Stomach (tissue), 9 donors: ENCODE results near the gene ZBTB7A. TPM values are rescaled to one million over a fixed set of nuclear protein-coding genes. Genes with fewer than 3 reads are reported as not detected.

Source experiments
- DNase-seq, 2 donors: peaks; one replicate each; pipeline versions ENCODE4 v3.0.0 to v3.0.0-alpha.2; 2013 to 2019
- H3K27ac ChIP-seq, 5 donors: fragments of 200-600 bp in 4 of 5; sonication (generic) in 4 of 5; one replicate each; pipeline ENCODE4 v1.5.1; 2013 to 2019; ENCODE audit warnings: mild to moderate bottlenecking in 1 of 5, moderate library complexity in 1 of 5
- H3K27me3 ChIP-seq, 3 donors: fragments of 200-600 bp; sonication (generic); one replicate each; pipeline ENCODE4 v1.5.1; 2017 to 2019; ENCODE audit warnings: mixed run types in 1 of 3
- H3K36me3 ChIP-seq, 4 donors: fragments of 200-600 bp; sonication (generic); 1 replicate in 3 of 4; 2 replicates in 1 of 4; pipeline ENCODE4 v1.5.1; 2016 to 2019
- H3K4me1 ChIP-seq, 4 donors: fragments of 200-600 bp; sonication (generic); one replicate each; pipeline ENCODE4 v1.5.1; 2016 to 2019
- H3K4me3 ChIP-seq, 4 donors: fragments of 200-600 bp; sonication (generic) in 3 of 4; one replicate each; pipeline ENCODE4 v1.5.1; 2016 to 2019; ENCODE audit warnings: mild to moderate bottlenecking in 1 of 4
- H3K9me3 ChIP-seq, 4 donors: fragments of 200-600 bp; sonication (generic); one replicate each; pipeline ENCODE4 v1.5.1; 2016 to 2019
- EP300 ChIP-seq: sonication (generic); formaldehyde crosslinking; IDR thresholded peaks from one replicate; pipeline ENCODE4 v1.6.1; 2017; ENCODE audit warnings: antibody characterized with exemption
- POLR2A ChIP-seq, 4 donors: fragments of 450-650 bp; IDR thresholded peaks; one replicate each; pipeline ENCODE4 v1.6.1; 2016; ENCODE audit warnings: antibody characterized with exemption in 4 of 4, control low read depth in 2 of 4, mild to moderate bottlenecking in 1 of 4, moderate library complexity in 1 of 4
- POLR2AphosphoS5 ChIP-seq, 3 donors: sonication (generic); formaldehyde crosslinking; IDR thresholded peaks; one replicate each; pipeline ENCODE4 v1.6.1; 2016; ENCODE audit warnings: antibody characterized with exemption in 3 of 3
- WGBS, 5 donors: extraction: QIAGEN DNeasy Blood & Tissue Kit in 3 of 5; methylation state at CpG; one replicate each; pipeline versions ENCODE4 v1.1.5 to v1.1.7; 2013 to 2018; 5-methylcytosine and 5-hydroxymethylcytosine counted together
- intact Hi-C: fragments of 100-400 bp; cut with DNase I; formaldehyde crosslinking; loops from one replicate; pipeline ENCODE4 v1.15.1; 2023; ENCODE audit warnings: low total_unique reads
- polyA plus RNA-seq, 3 donors: library from polyadenylated mRNA; stranded (reverse); fragments of 200-250 nt; gene quantifications; one replicate each; pipeline ENCODE4 v1.2.3, GENCODE V29; 2013
- total RNA-seq, 5 donors: library from RNA; depleted of rRNA; stranded (reverse); fragments of >200 nt; gene quantifications; one replicate each; pipeline versions ENCODE4 v1.1.0 to v1.2.3, GENCODE V29; 2014 to 2016
- TF ChIP-seq, protein P1 (sequence below), 7 experiments: fragments of 450-650 bp in 4 of 7; fragments of 200-600 bp in 3 of 7; sonication (generic) in 3 of 7; IDR thresholded peaks; one replicate each; pipeline ENCODE4 v1.5.1; 2016 to 2019; ENCODE audit warnings: antibody characterized with exemption in 7 of 7, control low read depth in 2 of 7, mild to moderate bottlenecking in 1 of 7
- donor health status: healthy with polysubstance abuse.
- donor health status: Bipolar disorder and iron deficiency.
- donor health status: healthy.

ZBTB7A gene
- total and polyA plus RNA-seq, 8 donors, result 8.0 to 274 (median 35.5) TPM

DNA sequence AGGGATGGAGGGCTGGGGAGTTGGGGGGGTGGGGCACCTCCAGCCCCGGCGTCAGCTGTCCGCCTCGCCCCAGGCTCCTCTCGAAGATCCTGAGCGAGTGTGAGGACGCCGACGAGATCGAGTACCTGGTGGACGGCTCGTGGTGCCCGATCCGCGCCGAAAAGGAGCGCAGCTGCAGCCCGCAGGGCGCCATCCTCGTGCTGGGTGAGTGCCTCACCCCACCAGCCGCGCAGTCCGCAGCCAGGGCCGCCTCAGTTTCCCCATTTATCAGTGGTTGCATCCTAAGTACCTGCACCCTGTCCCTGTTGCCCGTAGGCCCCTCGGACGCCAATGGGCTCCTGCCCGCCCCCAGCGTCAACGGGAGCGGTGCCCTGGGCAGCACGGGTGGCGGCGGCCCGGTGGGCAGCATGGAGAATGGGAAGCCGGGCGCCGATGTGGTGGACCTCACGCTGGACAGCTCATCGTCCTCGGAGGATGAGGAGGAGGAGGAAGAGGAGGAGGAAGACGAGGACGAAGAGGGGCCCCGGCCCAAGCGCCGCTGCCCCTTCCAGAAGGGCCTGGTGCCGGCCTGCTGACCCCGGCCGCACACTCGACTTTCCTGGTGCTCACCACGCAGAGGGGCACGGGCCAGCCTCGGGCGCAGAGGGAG lies 29.3 kb downstream of the ZBTB7A start:
- Histone ChIP-seq H3K27ac (no peak overlapping the region), H3K36me3 (peaks cover 48 to 80% (median 74%) of the 10 kb centered on the region in 4 donors), H3K9me3 (no peaks in the 10 kb centered on the region), H3K4me1 (peaks cover 5 to 27% (median 18%) of the 10 kb centered on the region in 4 donors), H3K4me3 (no peak overlapping the region), H3K27me3 (no peaks in the 10 kb centered on the region)
- DNase-seq, result no peak
- WGBS, 5 donors, result 90 to 94% (median 92%) methylated on average over 47 to 54 of the region's 54 CpGs
- no peak for TF ChIP-seq EP300
- no peak for TF ChIP-seq POLR2A (IDR thresholded peaks at IDR 0.05)
- TF ChIP-seq, protein P1, sequence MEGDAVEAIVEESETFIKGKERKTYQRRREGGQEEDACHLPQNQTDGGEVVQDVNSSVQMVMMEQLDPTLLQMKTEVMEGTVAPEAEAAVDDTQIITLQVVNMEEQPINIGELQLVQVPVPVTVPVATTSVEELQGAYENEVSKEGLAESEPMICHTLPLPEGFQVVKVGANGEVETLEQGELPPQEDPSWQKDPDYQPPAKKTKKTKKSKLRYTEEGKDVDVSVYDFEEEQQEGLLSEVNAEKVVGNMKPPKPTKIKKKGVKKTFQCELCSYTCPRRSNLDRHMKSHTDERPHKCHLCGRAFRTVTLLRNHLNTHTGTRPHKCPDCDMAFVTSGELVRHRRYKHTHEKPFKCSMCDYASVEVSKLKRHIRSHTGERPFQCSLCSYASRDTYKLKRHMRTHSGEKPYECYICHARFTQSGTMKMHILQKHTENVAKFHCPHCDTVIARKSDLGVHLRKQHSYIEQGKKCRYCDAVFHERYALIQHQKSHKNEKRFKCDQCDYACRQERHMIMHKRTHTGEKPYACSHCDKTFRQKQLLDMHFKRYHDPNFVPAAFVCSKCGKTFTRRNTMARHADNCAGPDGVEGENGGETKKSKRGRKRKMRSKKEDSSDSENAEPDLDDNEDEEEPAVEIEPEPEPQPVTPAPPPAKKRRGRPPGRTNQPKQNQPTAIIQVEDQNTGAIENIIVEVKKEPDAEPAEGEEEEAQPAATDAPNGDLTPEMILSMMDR (IDR thresholded peaks at IDR 0.05), result no peak
- TF ChIP-seq POLR2AphosphoS5 (IDR thresholded peaks at IDR 0.05), result no peak
- intact Hi-C loops, result no loop called here

DNA sequence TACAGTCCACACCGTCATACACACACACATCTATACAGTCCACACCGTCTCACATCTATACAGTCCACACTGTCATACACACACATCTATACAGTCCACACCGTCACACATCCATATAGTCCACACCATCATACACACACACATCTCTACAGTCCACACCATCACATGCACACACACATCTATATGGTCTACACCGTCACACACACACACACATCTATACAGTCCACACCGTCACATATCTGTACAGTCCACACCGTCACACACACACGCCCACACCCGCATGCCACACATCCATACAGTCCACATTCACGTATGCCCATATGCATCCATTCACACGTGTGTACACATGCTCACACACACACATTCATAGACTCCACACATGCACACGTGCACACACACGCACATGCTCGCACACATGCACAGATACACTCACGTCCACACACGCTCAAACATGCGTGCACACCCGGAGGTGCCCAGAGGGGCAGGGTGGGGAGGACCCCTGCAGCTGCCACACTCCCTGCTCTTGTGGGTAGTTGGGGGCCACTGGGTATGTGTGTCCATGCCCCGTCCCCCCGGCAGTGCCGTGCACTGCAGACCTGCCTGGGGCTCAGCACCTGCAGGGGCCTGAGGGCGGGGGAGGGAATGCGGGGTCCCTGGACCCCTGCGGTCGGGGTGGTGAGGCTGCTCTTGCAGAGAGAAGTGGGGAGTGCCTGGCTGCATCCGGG lies 30.0 kb downstream of the ZBTB7A start:
- no peak for DNase-seq
- Histone ChIP-seq H3K27ac (no peak overlapping the region), H3K27me3 (no peaks in the 10 kb centered on the region), H3K9me3 (no peaks in the 10 kb centered on the region), H3K4me3 (no peak overlapping the region), H3K36me3 (peaks cover 45 to 80% (median 75%) of the 10 kb centered on the region in 4 donors), H3K4me1 (peaks cover 0 to 21% (median 12%) of the 10 kb centered on the region in 4 donors)
- WGBS, 5 donors, result 90 to 92% (median 92%) methylated on average over 21 to 25 of the region's 25 CpGs
- TF ChIP-seq, protein P1 (IDR thresholded peaks at IDR 0.05), result no peak
- TF ChIP-seq EP300 (no peak), POLR2A (IDR thresholded peaks at IDR 0.05) (no peak), POLR2AphosphoS5 (IDR thresholded peaks at IDR 0.05) (no peak)
- intact Hi-C loops, result no loop called here

DNA sequence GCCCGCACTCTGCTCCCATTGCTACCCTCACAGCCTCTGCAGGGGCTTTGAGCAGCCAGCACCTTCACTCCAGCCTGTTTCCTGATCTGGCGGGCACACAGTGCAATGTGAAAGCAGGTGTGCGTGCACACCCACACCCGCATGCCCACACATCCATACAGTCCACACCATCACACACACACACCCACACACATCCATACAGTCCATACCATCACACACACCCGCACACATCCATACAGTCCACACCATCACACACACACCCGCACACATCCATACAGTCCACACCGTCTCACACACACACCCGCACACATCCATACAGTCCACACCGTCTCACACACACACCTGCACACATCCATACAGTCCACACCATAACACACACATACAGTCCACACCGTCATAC lies 31.1 kb downstream of the ZBTB7A start:
- Histone ChIP-seq H3K4me1 (peaks cover 0 to 18% (median 12%) of the 10 kb centered on the region in 4 donors), H3K27me3 (no peaks in the 10 kb centered on the region), H3K36me3 (peaks cover 47 to 84% (median 79%) of the 10 kb centered on the region in 4 donors), H3K27ac (no peak overlapping the region), H3K4me3 (no peak overlapping the region), H3K9me3 (no peaks in the 10 kb centered on the region)
- intact Hi-C loops, result no loop called here
- TF ChIP-seq POLR2A (IDR thresholded peaks at IDR 0.05), result no peak
- TF ChIP-seq, protein P1 (IDR thresholded peaks at IDR 0.05), result no peak
- TF ChIP-seq EP300, result no peak
- no peak for TF ChIP-seq POLR2AphosphoS5 (IDR thresholded peaks at IDR 0.05)
- no peak for DNase-seq
- 79 to 88% (median 82%) methylated on average over 9 to 10 of the region's 10 CpGs for WGBS, 5 donors

DNA sequence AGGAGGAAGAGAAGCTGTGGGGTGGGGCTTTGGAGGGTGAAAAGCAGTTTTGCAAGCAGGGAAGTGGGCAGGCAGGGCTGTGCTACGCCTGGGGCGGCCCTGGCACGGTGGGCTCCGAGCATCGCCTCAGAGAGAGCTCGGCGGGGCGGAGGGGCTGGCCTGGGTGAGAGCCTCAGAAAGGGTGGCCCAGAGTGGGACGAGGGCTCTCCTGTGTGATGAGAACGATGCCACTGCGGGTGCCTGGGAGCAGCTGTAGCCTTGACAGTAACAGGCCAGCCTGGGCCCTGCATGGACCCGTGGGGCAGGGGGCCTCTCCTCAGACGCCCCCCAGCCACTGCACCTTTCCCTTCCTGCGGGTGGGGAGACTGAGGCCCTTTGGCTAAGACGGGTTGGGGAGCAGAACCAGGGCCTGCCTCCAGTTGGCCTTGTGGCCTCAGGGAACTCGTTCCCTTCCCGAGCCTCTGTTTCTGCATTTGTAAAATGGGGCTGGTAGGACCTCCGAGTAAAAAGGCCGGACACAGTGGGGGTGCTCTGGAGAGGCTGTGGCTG lies 31.6 kb downstream of the ZBTB7A start:
- peaks cover 48 to 85% (median 82%) of the 10 kb centered on the region in 4 donors for H3K36me3 ChIP-seq
- no peak for TF ChIP-seq POLR2A (IDR thresholded peaks at IDR 0.05)
- TF ChIP-seq, protein P1 (IDR thresholded peaks at IDR 0.05), result no peak
- no peak for TF ChIP-seq POLR2AphosphoS5 (IDR thresholded peaks at IDR 0.05)
- no peak for TF ChIP-seq EP300

More for the DNA sequence above, 31.6 kb downstream of the ZBTB7A start:
- Histone ChIP-seq H3K27me3 (no peaks in the 10 kb centered on the region), H3K27ac (peak overlapping the region in 1 of 5 donors; percentile 11), H3K4me3 (no peak overlapping the region), H3K9me3 (no peaks in the 10 kb centered on the region), H3K4me1 (peaks cover 0 to 18% (median 12%) of the 10 kb centered on the region in 4 donors)
- 77 to 88% (median 83%) methylated on average over 11 to 19 of the region's 19 CpGs for WGBS, 5 donors
- no peak for DNase-seq
- intact Hi-C loops, result no loop called here
